A673 (cell line): ENCODE results near the gene ME3. TPM values are rescaled to one million over a fixed set of nuclear protein-coding genes. Genes with fewer than 3 reads are reported as not detected.
A peak's percentile ranks its signal among the peaks of the same experiment; 100 is the strongest.

ENCODE experiments used
- BruUV-seq: library from RNA; stranded (reverse); fragments of 400-500 nt; replicated peaks from 2 replicates; lab custom pipeline; 2021; lab: Mats Ljungman, UMichigan
- CTCF ChIA-PET: fragments of 300-600 bp; sonication (Branson Sonifier 250); formaldehyde crosslinking; loops from one replicate; lab custom pipeline; 2022; ENCODE audit warnings: antibody characterized with exemption; lab: Charles Lee
- POLR2A ChIA-PET: fragments of 300-600 bp; sonication (Branson Sonifier 250); formaldehyde crosslinking; loops from one replicate; lab custom pipeline; 2022; ENCODE audit warnings: antibody characterized with exemption; ENCODE audit not compliant: low non-redundant PET; lab: Charles Lee
- DNase-seq: peaks from one replicate; pipeline ENCODE4 v3.0.0-alpha.2; 2015; ENCODE audit warnings: low spot score
- H3K27ac ChIP-seq: fragments of 200-600 bp; sonication (generic); 2 replicates; pipeline ENCODE4 v1.5.1; 2016; ENCODE audit warnings: mixed run types, low read depth, mild to moderate bottlenecking, mixed read lengths, antibody characterized with exemption, low read length; ENCODE audit not compliant: poor library complexity, severe bottlenecking
- H3K27me3 ChIP-seq: fragments of 200-600 bp; sonication (generic); replicated peaks from 2 replicates; pipeline ENCODE4 v1.6.1; 2017; ENCODE audit warnings: mixed run types, low read depth, mild to moderate bottlenecking, mixed read lengths, antibody characterized with exemption, low read length; ENCODE audit not compliant: insufficient read depth, poor library complexity
- H3K36me3 ChIP-seq: fragments of 200-600 bp; sonication (generic); 2 replicates; pipeline ENCODE4 v1.6.1; 2016; ENCODE audit warnings: mixed run types, mild to moderate bottlenecking, mixed read lengths, antibody characterized with exemption, low read length; ENCODE audit not compliant: insufficient read depth, poor library complexity, severe bottlenecking
- H3K4me1 ChIP-seq: fragments of 200-600 bp; sonication (generic); 2 replicates; pipeline ENCODE4 v1.6.1; 2017; ENCODE audit warnings: mixed run types, mild to moderate bottlenecking, mixed read lengths, antibody characterized with exemption, low read length; ENCODE audit not compliant: insufficient read depth, poor library complexity, severe bottlenecking
- H3K4me3 ChIP-seq: fragments of 200-600 bp; sonication (generic); 2 replicates; pipeline ENCODE4 v1.5.1; 2016; ENCODE audit warnings: low read depth, mixed run types, mild to moderate bottlenecking, mixed read lengths, low read length; ENCODE audit not compliant: poor library complexity, severe bottlenecking
- H3K9me3 ChIP-seq: fragments of 200-600 bp; sonication (generic); 2 replicates; pipeline ENCODE4 v1.6.1; 2016; ENCODE audit warnings: mixed run types, low read depth, mild to moderate bottlenecking, mixed read lengths, antibody characterized with exemption, low read length; ENCODE audit not compliant: poor library complexity, severe bottlenecking
- EZH2 ChIP-seq: fragments of 200-600 bp; sonication (generic); IDR thresholded peaks from 2 replicates; pipeline ENCODE4 v1.6.1; 2017; ENCODE audit warnings: borderline replicate concordance, low read depth, mild to moderate bottlenecking, mixed read lengths, antibody characterized with exemption, low read length; ENCODE audit not compliant: poor library complexity, severe bottlenecking
- intact Hi-C: fragments of 100-400 bp; cut with micrococcal nuclease; formaldehyde crosslinking; loops from one replicate; pipeline ENCODE4 v1.10.0; 2022; ENCODE audit not compliant: unreplicated experiment
- total RNA-seq: library from RNA; stranded (reverse); gene quantifications from 2 replicates; pipeline ENCODE4 v1.2.3, GENCODE V29; 2021
- TF ChIP-seq, protein P1 (sequence below): fragments of 300-800, 200-600 bp; sonication (generic); conservative IDR thresholded peaks from 2 replicates; pipeline ENCODE4 v1.5.1; 2017; ENCODE audit warnings: low read depth, mild to moderate bottlenecking, antibody characterized with exemption, low read length, moderate library complexity, mixed read lengths

Gene ME3
- total RNA-seq, 1 experiment from 2014 or later = 7.6 TPM

DNA sequence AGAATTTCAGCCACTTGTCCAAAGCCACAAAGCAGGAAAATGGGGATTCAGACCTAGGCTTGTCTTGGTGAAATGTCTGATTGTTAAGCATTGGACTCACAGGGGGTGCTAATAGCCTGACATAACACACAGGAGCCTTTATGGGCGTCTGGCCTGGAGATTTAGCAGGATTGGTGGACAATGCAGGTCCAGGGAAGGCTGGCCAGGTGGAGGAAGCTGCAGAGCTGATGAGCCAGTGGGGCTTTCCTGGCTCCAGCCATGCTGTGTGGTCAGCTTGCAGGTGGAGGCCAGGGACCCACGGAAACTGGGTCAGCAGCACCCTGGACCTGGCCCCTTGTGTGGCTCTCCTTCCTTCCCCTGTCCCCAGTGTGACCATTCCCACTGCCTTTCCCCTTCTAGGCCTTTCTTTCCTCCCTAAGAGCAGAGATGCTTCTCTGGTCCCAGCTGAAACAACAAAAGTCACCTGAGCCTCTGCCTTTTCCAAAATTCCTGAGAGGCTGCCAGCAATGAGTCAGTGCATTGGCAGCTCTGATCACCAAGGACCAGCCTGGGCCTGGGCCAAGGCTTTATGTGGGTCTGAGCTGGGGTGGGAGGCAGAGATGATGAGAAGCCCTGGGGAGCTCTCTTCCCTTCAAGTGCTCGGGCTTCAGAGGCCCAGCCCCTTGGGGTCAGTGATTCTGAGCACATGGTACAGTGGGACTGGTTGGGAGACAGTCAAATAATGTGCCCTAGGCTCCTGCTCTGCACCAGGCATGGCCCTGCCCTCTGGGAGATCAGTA lies 212.5 kb downstream of the ME3 start:
- H3K9me3 ChIP-seq = no peaks in the 10 kb centered on the region
- DNase-seq = peak; percentile 81
- no peaks in the 10 kb centered on the region for H3K27me3 ChIP-seq
- intact Hi-C loops = loop anchor here (5.0 kb wide), 1 partner anchor 832 kb away; no protein-coding TSS in a partner anchor
- H3K36me3 ChIP-seq = no peaks in the 10 kb centered on the region
- no peak overlapping the region for H3K27ac ChIP-seq
- POLR2A ChIA-PET = no interaction called here
- H3K4me1 ChIP-seq = peaks cover 8% of the 10 kb centered on the region
- no TSS peak for BruUV-seq
- CTCF ChIA-PET = interaction anchor here (1.0 kb wide), 1 partner anchor 149 kb away, joined by 3 read pairs; no protein-coding TSS in a partner anchor
- no peak for TF ChIP-seq EZH2
- TF ChIP-seq, protein P1, sequence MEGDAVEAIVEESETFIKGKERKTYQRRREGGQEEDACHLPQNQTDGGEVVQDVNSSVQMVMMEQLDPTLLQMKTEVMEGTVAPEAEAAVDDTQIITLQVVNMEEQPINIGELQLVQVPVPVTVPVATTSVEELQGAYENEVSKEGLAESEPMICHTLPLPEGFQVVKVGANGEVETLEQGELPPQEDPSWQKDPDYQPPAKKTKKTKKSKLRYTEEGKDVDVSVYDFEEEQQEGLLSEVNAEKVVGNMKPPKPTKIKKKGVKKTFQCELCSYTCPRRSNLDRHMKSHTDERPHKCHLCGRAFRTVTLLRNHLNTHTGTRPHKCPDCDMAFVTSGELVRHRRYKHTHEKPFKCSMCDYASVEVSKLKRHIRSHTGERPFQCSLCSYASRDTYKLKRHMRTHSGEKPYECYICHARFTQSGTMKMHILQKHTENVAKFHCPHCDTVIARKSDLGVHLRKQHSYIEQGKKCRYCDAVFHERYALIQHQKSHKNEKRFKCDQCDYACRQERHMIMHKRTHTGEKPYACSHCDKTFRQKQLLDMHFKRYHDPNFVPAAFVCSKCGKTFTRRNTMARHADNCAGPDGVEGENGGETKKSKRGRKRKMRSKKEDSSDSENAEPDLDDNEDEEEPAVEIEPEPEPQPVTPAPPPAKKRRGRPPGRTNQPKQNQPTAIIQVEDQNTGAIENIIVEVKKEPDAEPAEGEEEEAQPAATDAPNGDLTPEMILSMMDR = no peak
- H3K4me3 ChIP-seq = no peak overlapping the region

DNA sequence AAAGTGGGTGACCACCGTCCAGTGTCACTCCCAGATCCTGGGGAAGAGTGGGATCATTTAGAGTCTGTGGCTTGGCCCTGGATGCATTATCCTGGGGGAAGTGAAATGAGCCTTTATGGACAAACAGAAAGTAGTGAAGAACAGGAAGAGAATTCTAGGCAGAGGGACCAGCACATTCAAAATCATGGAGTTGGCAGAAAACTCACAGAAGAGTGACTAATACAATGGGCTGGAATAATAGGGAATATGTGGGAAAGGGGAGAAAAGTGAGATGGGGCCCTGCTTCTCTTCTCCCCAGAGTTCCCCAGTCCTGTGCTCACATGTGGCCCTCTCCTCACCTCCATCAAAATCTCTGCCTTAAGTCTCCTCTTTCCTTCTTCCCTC lies 213.4 kb downstream of the ME3 start:
- ChIA-PET POLR2A (no interaction called here), CTCF (no interaction called here)
- peaks cover 8% of the 10 kb centered on the region for H3K4me1 ChIP-seq
- DNase-seq = no peak
- H3K27me3 ChIP-seq = no peaks in the 10 kb centered on the region
- intact Hi-C loops = loop anchor here (5.0 kb wide), 1 partner anchor 833 kb away; no protein-coding TSS in a partner anchor
- H3K27ac ChIP-seq = no peak overlapping the region
- H3K9me3 ChIP-seq = no peaks in the 10 kb centered on the region
- no TSS peak for BruUV-seq
- H3K36me3 ChIP-seq = no peaks in the 10 kb centered on the region
- no peak overlapping the region for H3K4me3 ChIP-seq
- no peak for TF ChIP-seq EZH2
- TF ChIP-seq, protein P1 = no peak

DNA sequence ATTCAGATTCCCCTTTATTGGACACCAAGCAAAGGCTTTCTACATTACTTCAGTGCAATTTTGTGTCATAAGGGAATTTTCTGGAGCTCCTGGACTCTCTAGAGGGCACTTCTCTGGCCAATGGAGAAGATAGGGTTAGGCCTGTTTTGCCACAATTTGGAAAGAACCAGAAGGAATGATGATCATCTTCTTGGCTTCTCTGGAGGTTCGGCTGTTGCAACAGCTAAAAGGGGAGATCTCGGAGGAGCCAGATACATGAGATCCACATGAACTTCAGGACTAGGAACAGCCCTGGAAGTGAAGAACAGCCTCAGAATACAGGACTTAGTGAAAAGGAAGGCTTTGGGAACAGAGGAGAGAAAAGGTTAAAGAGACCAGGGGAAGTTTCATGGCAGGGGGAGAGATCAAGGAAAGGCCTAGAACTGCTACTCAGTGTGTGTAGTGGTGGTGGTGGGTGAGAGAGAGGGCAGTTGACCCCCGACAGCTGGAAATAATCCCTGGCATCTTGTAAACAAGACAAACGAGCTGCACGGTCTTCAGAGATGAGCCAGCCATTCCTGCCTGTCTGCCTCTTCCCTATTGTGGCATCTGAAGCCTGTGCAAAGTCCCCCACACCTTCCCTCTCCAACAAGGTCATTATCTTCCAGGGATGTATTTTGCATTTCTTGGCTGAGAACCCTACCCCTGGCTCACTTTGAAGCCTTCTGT lies 214.0 kb downstream of the ME3 start:
- no peak overlapping the region for H3K27ac ChIP-seq
- POLR2A ChIA-PET = no interaction called here
- no TSS peak for BruUV-seq
- no peak overlapping the region for H3K4me3 ChIP-seq
- H3K4me1 ChIP-seq = peaks cover 8% of the 10 kb centered on the region
- CTCF ChIA-PET = interaction anchor here (1.0 to 2.3 kb wide), 2 partner anchors 150 to 412 kb away, joined by 4 to 10 read pairs; no protein-coding TSS in a partner anchor
- no peak for DNase-seq
- H3K9me3 ChIP-seq = no peaks in the 10 kb centered on the region
- no peaks in the 10 kb centered on the region for H3K36me3 ChIP-seq
- intact Hi-C loops = loop anchor here (5.0 kb wide), 1 partner anchor 834 kb away; no protein-coding TSS in a partner anchor
- no peaks in the 10 kb centered on the region for H3K27me3 ChIP-seq
- no peak for TF ChIP-seq EZH2
- TF ChIP-seq, protein P1 = no peak
